HG03378 (cell line): ENCODE results near the gene NOG.

Experiments used
- ATAC-seq: cut with Tn5 transposase; IDR thresholded peaks from one replicate; pipeline ENCODE4 v1.9.1; 2021; ENCODE audit warnings: mild to moderate bottlenecking, moderate library complexity; ENCODE audit not compliant: unreplicated experiment

NOG gene

GRCh38 chr17:56596691-56597494 is 3.4 kb downstream of the NOG start:
- no peak for ATAC-seq

- no peak for ATAC-seq
Measured at GRCh38 chr17:56597495-56597990, 4.0 kb downstream of the NOG start.

GRCh38 chr17:56598466-56598865 is 5.0 kb downstream of the NOG start:
- no peak for ATAC-seq

GRCh38 chr17:56599088-56599487 is 5.6 kb downstream of the NOG start:
- no peak for ATAC-seq

- ATAC-seq = no peak
Measured at GRCh38 chr17:56599566-56599965, 6.1 kb downstream of the NOG start.

GRCh38 chr17:56600256-56600655 is 6.8 kb downstream of the NOG start:
- no peak for ATAC-seq

- no peak for ATAC-seq
Measured at GRCh38 chr17:56601591-56601990, 8.1 kb downstream of the NOG start.

GRCh38 chr17:56602292-56603130 is 9.0 kb downstream of the NOG start:
- no peak for ATAC-seq

GRCh38 chr17:56603486-56604238 is 10.2 kb downstream of the NOG start:
- no peak for ATAC-seq

- no peak for ATAC-seq
Measured at GRCh38 chr17:56604691-56605290, 11.3 kb downstream of the NOG start.

- no peak for ATAC-seq
Measured at GRCh38 chr17:56608944-56609343, 15.4 kb downstream of the NOG start.

GRCh38 chr17:56610321-56610720 is 16.8 kb downstream of the NOG start:
- ATAC-seq = no peak

GRCh38 chr17:56613131-56613530 is 19.6 kb downstream of the NOG start:
- no peak for ATAC-seq

GRCh38 chr17:56614522-56614921 is 21.0 kb downstream of the NOG start:
- ATAC-seq = no peak

- ATAC-seq = no peak
Measured at GRCh38 chr17:56616239-56616638, 22.7 kb downstream of the NOG start.

- ATAC-seq = no peak
Measured at GRCh38 chr17:56623383-56623782, 29.9 kb downstream of the NOG start.

GRCh38 chr17:56624309-56624708 is 30.8 kb downstream of the NOG start:
- no peak for ATAC-seq

- ATAC-seq = no peak
Measured at GRCh38 chr17:56624912-56625311, 31.4 kb downstream of the NOG start.

GRCh38 chr17:56629531-56630075 is 36.1 kb downstream of the NOG start:
- ATAC-seq = no peak

- no peak for ATAC-seq
Measured at GRCh38 chr17:56630202-56630601, 36.7 kb downstream of the NOG start.

- ATAC-seq = no peak
Measured at GRCh38 chr17:56633681-56634080, 40.2 kb downstream of the NOG start.
